ENCODE data around the gene RNF217. TPM values are rescaled to one million over a fixed set of nuclear protein-coding genes. Genes with fewer than 3 reads are reported as not detected.
"Not testable (repeated sequence)": the region's sequence is repeated elsewhere in the genome, so short reads cannot be mapped to it uniquely, and the experiment has no call there.

RNF217 gene
- total RNA-seq, 1 donor from 2014 or later, result 14.1 TPM

GRCh38 chr6:125030969-125031368 lies 68.7 kb downstream of the RNF217 start:
- Histone ChIP-seq H3K9me3 (replicated peaks) (peaks cover 13% of the 10 kb centered on the region), H3K27ac (replicated peaks) (no peak overlapping the region), H3K4me3 (no peak overlapping the region), H3K27me3 (ENCODE audit: low read depth) (no peaks in the 10 kb centered on the region), H3K36me3 (no peaks in the 10 kb centered on the region), H3K4me1 (no peaks in the 10 kb centered on the region)
- no peak for TF ChIP-seq CTCF (IDR thresholded peaks at IDR 0.05; ENCODE audit: borderline replicate concordance)
- no peak for DNase-seq
- intact Hi-C loops (cut with micrococcal nuclease), result no loop called here

- Histone ChIP-seq H3K9me3 (replicated peaks) (peaks cover 15% of the 10 kb centered on the region), H3K27me3 (ENCODE audit: low read depth) (no peaks in the 10 kb centered on the region), H3K36me3 (no peaks in the 10 kb centered on the region), H3K27ac (replicated peaks) (no peak overlapping the region), H3K4me3 (no peak overlapping the region), H3K4me1 (no peaks in the 10 kb centered on the region)
- DNase-seq, result no peak
- intact Hi-C loops (cut with micrococcal nuclease), result no loop called here
- TF ChIP-seq CTCF (IDR thresholded peaks at IDR 0.05; ENCODE audit: borderline replicate concordance), result no peak
These were observed 69.1 kb downstream of the RNF217 start for GRCh38 chr6:125031385-125031784.

- intact Hi-C loops (cut with micrococcal nuclease); H3K27ac ChIP-seq (replicated peaks); DNase-seq; H3K36me3 ChIP-seq; H3K4me1 ChIP-seq; H3K4me3 ChIP-seq; H3K27me3 ChIP-seq (ENCODE audit: low read depth): not testable (repeated sequence)
- peaks cover 10% of the 10 kb centered on the region for H3K9me3 ChIP-seq (replicated peaks)
These were observed 72.7 kb downstream of the RNF217 start for GRCh38 chr6:125034929-125035328.

DNA sequence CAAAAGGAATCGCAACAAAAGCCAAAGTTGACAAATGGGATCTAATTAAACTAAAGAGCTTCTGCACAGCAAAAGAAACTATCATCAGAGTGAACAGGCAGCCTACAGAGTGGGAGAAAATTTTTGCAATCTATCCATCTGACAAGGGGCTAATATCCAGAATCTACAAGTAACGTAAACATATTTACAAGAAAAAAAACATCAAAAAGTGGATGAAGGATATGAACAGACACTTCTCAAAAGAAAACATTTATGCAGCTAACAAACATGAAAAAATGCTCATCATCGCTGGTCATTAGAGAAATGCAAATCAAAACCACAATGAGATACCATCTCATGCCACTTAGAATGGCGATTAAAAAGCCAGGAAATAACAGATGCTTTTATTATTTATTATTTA lies 74.2 kb downstream of the RNF217 start:
- H3K27me3 ChIP-seq (ENCODE audit: low read depth); H3K27ac ChIP-seq (replicated peaks); intact Hi-C loops (cut with micrococcal nuclease); DNase-seq; H3K36me3 ChIP-seq; H3K4me1 ChIP-seq; H3K4me3 ChIP-seq: not testable (repeated sequence)
- peaks cover 10% of the 10 kb centered on the region for H3K9me3 ChIP-seq (replicated peaks)

GRCh38 chr6:125037827-125038226 lies 75.6 kb downstream of the RNF217 start:
- no peak for DNase-seq
- H3K36me3 ChIP-seq, result no peaks in the 10 kb centered on the region
- no peak for TF ChIP-seq CTCF (IDR thresholded peaks at IDR 0.05; ENCODE audit: borderline replicate concordance)
- no peaks in the 10 kb centered on the region for H3K27me3 ChIP-seq (ENCODE audit: low read depth)
- peaks cover 6% of the 10 kb centered on the region for H3K9me3 ChIP-seq (replicated peaks)
- intact Hi-C loops (cut with micrococcal nuclease), result no loop called here
- no peak overlapping the region for H3K4me3 ChIP-seq
- peaks cover 18% of the 10 kb centered on the region for H3K4me1 ChIP-seq
- H3K27ac ChIP-seq (replicated peaks), result no peak overlapping the region

DNA sequence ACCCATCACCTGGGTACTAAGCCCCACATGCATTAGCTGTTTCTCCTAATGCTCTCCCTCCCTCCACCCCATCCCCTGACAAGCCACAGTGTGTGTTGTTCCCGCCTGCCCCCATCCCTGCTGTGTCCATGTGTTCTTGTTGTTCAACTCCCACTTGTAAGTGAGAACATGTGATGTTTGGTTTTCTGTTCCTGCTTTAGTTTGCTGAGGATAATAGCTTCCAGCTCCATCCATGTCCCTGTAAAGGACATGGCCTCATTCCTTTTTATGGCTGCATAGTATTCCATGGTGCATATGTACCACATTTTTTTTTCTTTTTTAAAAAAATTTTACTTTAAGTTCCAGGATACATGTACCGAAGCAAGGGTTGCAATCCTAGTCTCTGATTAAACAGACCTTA lies 76.7 kb downstream of the RNF217 start:
- H3K9me3 ChIP-seq (replicated peaks), result peaks cover 6% of the 10 kb centered on the region
- H3K36me3 ChIP-seq, result no peaks in the 10 kb centered on the region
- no peak overlapping the region for H3K27ac ChIP-seq (replicated peaks)
- H3K4me1 ChIP-seq, result peaks cover 18% of the 10 kb centered on the region
- DNase-seq, result no peak
- no peak overlapping the region for H3K4me3 ChIP-seq
- intact Hi-C loops (cut with micrococcal nuclease), result no loop called here
- no peak for TF ChIP-seq CTCF (IDR thresholded peaks at IDR 0.05; ENCODE audit: borderline replicate concordance)
- no peaks in the 10 kb centered on the region for H3K27me3 ChIP-seq (ENCODE audit: low read depth)
